Measurements from ENCODE around the gene SERTAD4.

DNA sequence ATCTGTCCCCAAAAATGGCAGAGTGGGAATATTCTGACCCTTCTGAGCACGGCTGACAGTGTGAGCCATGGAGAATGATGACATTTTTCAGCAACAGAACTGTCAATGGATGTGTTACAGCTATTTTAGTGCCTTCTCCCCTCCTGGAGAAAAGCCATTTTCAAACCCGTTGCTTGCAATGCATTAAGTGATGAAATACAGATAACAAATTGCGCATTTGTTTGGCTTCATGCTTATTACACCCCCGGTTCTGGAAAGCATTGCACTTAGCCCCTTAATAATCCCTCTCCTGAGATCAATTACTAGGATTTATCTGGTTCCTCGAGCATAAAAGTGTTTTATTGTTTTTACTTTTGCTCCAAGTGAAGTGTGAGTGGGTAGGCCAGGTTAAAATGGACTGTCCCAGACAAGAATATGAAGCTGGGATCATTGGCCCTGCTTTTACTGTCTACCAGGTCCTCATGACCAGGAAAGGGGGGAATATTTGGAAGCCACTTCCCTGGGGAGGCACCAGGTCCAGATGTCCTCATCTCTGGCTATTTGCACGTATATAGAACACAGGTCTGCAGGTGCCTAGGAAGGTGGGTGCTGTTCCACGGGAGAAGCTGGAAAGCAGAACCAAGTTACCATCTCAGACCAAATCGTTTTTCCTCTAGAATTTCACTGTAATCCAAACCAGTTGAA lies 58.6 kb downstream of the SERTAD4 start:
- peak; percentile 38 for TF ChIP-seq EZH2 (IDR thresholded peaks at IDR 0.05; ENCODE audit: low read length, missing control alignments)
- TF ChIP-seq, protein P1, sequence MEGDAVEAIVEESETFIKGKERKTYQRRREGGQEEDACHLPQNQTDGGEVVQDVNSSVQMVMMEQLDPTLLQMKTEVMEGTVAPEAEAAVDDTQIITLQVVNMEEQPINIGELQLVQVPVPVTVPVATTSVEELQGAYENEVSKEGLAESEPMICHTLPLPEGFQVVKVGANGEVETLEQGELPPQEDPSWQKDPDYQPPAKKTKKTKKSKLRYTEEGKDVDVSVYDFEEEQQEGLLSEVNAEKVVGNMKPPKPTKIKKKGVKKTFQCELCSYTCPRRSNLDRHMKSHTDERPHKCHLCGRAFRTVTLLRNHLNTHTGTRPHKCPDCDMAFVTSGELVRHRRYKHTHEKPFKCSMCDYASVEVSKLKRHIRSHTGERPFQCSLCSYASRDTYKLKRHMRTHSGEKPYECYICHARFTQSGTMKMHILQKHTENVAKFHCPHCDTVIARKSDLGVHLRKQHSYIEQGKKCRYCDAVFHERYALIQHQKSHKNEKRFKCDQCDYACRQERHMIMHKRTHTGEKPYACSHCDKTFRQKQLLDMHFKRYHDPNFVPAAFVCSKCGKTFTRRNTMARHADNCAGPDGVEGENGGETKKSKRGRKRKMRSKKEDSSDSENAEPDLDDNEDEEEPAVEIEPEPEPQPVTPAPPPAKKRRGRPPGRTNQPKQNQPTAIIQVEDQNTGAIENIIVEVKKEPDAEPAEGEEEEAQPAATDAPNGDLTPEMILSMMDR (conservative IDR thresholded peaks at IDR 0.05 in 1 of 2, IDR thresholded peaks at IDR 0.05 in 1 of 2; ENCODE audit: low read depth in 1 of 2, low read length in 2 of 2): no peak
